Neural progenitor cell (in vitro differentiated cells): ENCODE data around the gene CBFB.

Source experiments
- EZH2 ChIP-seq: fragments of 200-600 bp; sonication (generic); IDR thresholded peaks from 2 replicates; pipeline ENCODE4 v1.6.1; 2017; ENCODE audit warnings: antibody characterized with exemption, mild to moderate bottlenecking, moderate library complexity
- TF ChIP-seq, protein P1 (sequence below): fragments of 200-600 bp; sonication (generic); IDR thresholded peaks from 2 replicates; pipeline ENCODE4 v1.5.1; 2017; ENCODE audit warnings: antibody characterized with exemption, mild to moderate bottlenecking

DNA sequence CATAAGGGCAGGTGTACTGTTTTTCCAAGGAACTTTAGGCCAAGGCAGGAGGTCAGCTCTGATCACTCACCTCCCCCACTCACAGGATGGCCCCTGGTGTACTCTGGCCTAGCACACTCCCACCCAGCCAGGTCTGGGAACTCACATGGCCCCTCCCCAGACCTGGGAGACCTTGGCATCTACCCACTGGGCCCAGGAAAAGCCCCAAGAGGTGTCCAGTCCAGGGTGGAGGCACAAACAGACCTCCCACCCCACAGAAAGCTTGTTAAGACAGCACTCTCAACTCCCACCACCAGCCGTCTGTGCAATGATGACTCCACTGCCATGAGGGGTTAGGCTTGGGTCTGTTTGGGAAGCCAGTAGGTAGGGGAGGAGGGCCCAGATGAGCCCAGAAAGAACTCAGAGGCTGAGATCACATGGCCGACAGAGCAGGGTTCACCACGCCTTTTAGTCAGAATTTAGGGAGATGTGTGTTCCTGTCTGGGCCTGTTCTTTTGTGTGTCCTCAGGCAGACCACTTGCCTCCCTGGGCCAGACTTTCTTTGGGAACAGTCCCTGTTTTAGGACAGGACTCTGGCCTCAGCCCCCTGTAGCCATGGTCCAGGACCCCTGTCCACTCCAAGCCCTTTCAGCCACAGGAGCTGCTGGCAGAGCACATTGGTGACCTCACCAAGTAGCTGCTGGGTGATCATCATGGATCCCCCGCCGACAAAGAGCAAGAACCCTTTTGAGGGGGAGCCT is 12.1 kb upstream of the CBFB start:
- TF ChIP-seq EZH2: no peak
- TF ChIP-seq, protein P1, sequence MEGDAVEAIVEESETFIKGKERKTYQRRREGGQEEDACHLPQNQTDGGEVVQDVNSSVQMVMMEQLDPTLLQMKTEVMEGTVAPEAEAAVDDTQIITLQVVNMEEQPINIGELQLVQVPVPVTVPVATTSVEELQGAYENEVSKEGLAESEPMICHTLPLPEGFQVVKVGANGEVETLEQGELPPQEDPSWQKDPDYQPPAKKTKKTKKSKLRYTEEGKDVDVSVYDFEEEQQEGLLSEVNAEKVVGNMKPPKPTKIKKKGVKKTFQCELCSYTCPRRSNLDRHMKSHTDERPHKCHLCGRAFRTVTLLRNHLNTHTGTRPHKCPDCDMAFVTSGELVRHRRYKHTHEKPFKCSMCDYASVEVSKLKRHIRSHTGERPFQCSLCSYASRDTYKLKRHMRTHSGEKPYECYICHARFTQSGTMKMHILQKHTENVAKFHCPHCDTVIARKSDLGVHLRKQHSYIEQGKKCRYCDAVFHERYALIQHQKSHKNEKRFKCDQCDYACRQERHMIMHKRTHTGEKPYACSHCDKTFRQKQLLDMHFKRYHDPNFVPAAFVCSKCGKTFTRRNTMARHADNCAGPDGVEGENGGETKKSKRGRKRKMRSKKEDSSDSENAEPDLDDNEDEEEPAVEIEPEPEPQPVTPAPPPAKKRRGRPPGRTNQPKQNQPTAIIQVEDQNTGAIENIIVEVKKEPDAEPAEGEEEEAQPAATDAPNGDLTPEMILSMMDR: no peak
